CD4-positive, alpha-beta T cell treated with Interferon alpha-2 for 1 hour (primary cell): Measurements from ENCODE around the gene GLO1.
"Not testable (repeated sequence)": the region's sequence is repeated elsewhere in the genome, so short reads cannot be mapped to it uniquely, and the experiment has no call there.

ENCODE experiments used
- DNase-seq, 2 donors: peaks; one replicate each; pipeline ENCODE4 v3.0.0-alpha.2; 2020 to 2022

GLO1 gene

DNA sequence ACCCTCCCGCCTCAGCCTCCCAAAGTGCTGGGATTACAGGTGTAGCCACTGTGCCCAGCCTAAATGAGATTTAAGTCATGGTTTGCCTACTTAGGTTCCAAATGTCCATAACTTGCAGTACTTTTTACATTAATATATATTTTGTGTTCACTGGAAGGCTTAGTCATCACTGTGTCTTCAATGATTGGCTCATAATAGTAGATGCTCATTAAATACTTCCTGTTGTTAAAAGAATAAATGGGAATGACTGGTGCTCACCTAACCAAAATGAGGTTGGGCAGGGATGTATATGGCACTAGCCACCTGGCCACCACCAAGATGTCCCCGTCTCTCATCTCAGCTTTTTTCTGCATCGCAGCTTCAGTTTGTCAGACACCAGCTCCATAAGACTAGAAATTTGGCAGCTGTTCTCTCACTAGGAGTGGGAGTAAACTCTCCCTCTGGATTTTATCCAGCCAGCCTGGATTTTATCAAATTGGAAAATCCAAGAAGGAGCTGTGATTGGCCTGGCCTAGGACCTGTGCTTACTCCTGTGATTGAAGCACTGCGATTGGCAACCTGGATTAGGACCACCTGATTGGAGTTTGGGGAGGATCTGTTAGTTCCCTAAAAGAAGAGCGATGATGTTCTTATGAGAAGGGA is 1.1 kb upstream of the GLO1 start:
- DNase-seq: no peak

GRCh38 chr6:38701551-38701950 is 1.4 kb downstream of the GLO1 start:
- DNase-seq: no peak

GRCh38 chr6:38699702-38700101 is 3.2 kb downstream of the GLO1 start:
- DNase-seq: not testable (repeated sequence)

DNA sequence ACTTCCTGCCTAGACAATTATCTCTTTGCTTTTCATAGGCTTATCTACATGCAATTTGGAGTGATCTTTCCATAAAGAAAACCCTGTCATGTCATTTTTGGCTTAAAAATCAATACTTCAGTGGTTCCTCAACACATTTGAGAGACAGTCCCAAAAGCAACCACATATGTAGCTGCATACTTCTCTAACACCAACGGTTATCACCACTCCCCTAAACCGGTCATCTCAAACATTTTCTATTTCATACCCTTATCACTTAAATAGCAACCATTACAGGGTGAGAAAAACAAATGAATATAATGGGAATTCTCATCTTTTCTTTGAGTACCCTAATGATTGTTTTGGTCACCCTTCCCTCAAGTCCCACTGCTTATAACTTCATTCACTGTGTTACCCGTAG is 5.1 kb downstream of the GLO1 start:
- DNase-seq: no peak

- DNase-seq: no peak
These were observed 6.6 kb downstream of the GLO1 start for GRCh38 chr6:38696345-38696744.

DNA sequence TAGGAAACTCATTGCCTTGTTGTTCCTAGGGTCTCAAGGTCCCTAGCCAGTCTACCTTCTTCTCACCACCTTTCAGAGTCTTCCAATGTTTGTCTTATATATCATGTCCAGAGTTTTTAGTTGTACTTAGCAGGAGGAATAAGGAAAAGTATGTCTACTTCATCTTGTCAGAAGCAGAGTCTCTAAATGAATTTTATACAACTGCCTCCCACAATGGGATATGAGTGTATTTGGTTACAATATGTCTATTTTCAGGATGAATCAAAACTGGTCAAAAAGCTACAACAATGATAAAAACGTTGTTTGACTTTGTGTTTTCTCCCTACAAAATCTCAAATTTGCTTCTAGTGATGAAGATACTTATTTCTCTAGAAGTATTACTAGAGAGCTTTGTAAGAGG is 7.0 kb downstream of the GLO1 start:
- DNase-seq: no peak

GRCh38 chr6:38695227-38695900 is 7.6 kb downstream of the GLO1 start:
- DNase-seq: no peak

GRCh38 chr6:38688579-38689087 is 14.3 kb downstream of the GLO1 start:
- DNase-seq: no peak

DNA sequence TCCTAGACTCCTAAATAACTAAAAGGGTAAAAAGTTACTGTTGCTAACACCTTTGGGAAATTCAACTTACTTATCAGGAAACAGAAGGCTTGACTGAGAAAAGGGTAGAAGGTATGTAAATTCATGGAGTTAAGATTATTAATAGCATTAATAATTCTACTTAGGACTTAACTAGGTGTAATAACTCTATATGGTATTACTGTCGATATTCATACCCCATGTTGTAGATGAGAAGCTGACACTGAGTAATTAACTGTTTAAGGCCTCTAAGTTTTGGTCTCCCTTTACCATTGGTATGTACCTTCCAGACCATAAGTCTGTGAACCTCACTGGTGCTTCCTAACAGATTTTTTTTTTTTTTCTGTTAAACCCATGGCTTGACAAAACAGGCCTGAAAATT is 15.4 kb downstream of the GLO1 start:
- no peak for DNase-seq

DNA sequence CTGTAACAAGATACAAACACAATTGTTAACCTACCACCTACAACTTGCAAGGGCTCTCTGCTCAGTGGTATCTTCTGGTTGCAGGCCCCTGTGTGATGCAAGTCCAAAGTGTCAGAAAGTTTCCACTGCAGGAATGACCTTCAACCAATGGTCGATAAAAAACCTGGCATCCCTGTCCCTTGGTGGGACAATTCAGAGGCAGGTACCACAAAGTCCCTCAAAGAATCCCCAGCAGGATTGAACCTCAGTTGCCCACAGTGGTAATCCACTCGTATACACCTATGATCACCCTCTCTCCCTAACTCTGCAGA is 15.9 kb downstream of the GLO1 start:
- no peak for DNase-seq

GRCh38 chr6:38686270-38687042 is 16.5 kb downstream of the GLO1 start:
- no peak for DNase-seq

DNA sequence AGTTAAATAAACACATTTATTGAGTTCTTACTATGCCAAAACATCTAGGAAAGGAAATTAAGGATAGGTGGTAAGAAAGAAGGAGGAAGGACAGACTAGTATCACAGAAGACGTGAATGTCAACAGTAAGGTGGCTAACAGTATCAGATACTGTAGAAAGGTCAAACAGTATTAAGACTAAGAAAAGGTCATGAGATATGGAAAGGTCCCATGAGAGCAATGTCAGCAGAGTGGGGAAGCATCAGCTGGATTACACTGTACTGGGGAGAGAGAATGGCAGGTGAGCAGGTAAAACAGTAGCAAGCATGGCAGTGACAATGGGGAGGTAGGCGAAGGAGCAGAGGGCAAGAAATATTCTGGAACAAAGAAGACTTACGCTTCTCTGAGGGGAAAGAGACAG is 18.0 kb downstream of the GLO1 start:
- DNase-seq: no peak

DNA sequence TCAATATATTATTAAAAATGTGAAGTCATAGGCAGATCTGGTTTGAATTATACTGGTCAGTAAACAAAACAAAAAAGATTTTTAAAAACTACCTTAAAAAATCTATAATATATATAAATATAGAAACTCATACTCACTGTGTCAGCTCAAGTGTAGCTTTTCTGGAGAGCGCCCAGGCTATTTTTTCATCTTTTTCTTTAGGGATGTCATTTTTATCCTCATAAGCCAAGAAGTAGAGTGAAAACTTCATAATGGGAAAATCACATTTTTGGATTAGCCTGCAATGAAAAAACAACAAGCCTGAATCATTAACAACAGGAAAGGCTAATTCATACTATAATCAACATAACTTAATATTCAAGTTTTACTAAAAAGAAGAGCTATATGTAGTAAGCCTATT is 18.7 kb downstream of the GLO1 start:
- no peak for DNase-seq

- no peak for DNase-seq
These were observed 21.1 kb downstream of the GLO1 start for GRCh38 chr6:38681850-38682249.

GRCh38 chr6:38679668-38680067 is 23.3 kb downstream of the GLO1 start:
- no peak for DNase-seq

DNA sequence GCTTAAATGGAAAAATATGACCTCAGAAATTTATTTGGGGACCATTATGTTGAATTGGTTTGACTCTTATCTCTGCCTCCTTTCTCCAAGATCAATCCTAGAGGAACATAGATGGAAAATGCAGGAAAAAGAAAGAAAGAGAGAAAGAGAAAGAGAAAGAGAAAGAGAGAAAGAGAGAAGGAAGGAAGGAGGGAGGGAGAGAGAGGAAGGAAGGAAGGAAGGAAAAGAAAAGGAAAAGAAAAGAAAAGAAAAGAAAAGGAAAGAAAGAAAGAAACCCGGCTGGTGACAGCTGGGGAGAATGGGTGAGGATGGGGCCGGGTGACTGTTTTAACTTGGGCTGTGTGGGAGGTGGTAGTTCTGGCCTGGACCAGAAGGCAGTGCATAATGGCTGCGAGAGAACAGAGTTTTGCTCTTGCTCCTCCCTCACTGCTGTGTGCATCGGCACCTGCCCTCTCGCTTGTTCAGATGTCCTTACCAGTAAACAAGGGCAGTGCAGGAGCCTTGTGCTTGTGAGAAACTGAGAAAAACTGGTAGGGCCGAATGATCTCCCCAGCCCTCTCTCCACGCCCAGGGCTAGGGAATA is 24.7 kb downstream of the GLO1 start:
- no peak for DNase-seq

DNA sequence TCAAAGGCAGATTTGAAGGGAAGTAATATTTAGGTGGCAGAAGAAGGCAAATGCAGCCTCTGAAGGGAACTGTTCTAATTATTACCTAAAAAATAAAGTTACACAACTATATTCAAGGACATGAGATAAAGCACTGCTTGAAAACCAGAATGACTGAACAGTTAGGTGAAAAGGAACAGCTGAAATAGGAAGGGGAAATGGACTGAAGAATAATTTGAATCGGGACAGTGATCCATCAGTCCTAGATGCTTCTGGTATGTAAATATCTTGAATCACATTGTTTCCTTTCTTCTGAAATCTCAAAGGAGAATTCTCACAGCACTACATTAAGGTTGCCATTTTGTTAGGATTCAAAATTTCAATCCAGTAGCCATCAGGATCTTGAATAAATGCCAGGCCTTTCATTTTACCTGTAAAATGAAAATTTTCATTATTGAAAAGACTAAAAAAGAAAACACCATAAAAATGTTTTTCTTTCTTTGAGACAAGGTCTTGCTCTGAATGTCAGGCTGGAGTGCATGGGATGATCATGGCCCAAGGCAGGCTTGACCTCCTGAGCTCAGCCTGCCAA is 25.9 kb downstream of the GLO1 start:
- no peak for DNase-seq

DNA sequence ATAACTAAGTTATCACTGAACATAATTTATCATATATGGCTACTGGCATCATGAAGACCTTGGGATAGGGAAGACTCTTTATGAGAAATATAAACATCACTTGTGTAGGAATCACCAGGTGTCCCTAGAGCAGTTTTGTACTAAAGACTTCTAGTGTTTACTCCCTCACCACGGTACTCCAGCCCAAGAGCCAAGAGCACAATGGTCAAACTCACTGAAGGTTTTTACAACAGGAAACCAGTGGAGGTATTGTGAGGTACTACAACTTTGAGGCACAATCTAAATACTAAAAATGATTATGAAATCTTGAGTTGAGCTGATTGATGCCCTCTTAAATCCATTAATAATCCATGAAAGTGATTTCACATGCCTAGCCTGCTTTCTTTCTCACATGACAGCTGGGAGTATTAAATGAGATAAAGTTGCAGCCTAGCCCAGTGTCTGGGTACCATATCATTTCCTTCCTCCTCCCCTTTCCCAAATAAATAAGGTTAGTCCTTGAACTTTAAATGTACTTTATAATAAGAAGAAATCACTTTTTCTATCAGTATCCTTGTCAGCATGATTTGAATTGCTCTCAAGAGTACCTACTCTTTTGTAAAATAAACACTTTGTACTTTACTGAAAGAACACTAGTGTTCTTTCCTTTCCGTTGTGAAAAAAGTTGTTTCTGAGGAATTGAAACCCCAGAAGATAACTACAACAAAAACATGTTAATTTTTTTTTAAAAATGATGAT is 26.5 kb downstream of the GLO1 start:
- no peak for DNase-seq

- DNase-seq: peak; percentile 1 to 23
These were observed 29.4 kb downstream of the GLO1 start for GRCh38 chr6:38673397-38674165.

GRCh38 chr6:38671885-38672467 is 31.0 kb downstream of the GLO1 start:
- DNase-seq: peak; percentile 26 to 64

DNA sequence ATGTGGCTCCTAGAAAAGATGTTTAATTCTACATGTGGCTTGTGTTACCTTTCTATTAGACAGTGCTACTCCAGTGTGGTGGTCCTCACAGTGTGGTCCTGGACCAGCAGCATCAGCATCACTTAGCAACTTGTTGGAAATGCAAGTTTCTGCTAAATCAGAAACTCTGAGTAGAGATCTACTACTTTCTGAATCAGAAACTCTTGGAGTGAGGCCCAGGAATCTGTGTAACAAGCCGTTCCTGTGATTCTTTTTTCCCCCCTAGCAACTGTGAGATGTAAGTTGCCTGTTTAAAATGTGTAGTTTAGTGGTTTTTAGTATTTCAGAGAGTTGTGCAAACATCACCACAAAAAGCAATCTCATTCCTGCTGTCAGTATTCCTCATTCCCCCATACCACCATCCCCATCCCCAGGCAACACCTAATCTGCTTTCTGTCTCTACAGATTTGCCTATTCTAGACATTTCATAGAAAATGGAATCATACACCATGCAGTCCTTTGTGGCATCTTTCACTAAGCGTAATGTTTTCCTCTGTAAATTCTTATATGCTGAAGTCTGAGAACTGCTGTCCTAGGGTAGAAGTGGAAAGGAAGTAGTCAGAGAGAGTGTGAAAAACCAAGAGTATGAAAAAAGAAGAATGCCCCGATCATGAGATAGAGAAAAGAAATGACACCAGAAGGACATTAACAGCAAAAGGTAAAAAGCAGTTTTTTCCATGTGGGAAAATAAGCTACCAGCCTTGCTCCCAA is 44.4 kb downstream of the GLO1 start:
- DNase-seq: no peak
